ENCODE data around the gene TBC1D22B. TPM values are rescaled to one million over a fixed set of nuclear protein-coding genes. Genes with fewer than 3 reads are reported as not detected.
"Not testable (repeated sequence)": the region's sequence is repeated elsewhere in the genome, so short reads cannot be mapped to it uniquely, and the experiment has no call there.

Gene TBC1D22B
- total and polyA plus RNA-seq, 2 experiments from 2014 or later = 5.0 to 8.3 TPM

- Histone ChIP-seq H2AFZ (no peak overlapping the region), H4K20me1 (ENCODE audit: insufficient read depth) (no peaks in the 10 kb centered on the region), H3K4me1 (ENCODE audit: insufficient read depth) (peaks cover 28% of the 10 kb centered on the region), H3K4me3 (no peak overlapping the region), H3K36me3 (ENCODE audit: low read depth) (peaks cover 5% of the 10 kb centered on the region; the same call in 1 of the 2 replicates), H3K9me3 (ENCODE audit: low read depth) (no peaks in the 10 kb centered on the region), H3K79me2 (ENCODE audit: insufficient read depth) (no peaks in the 10 kb centered on the region), H3K27ac (peak overlapping the region; percentile 56), H3K4me2 (ENCODE audit: unreplicated experiment) (peak overlapping the region; percentile 39), H3K27me3 (replicated peaks; ENCODE audit: insufficient read depth) (no peaks in the 10 kb centered on the region), H3K9me2 (ENCODE audit: insufficient read depth) (no peaks in the 10 kb centered on the region), H3F3A (ENCODE audit: insufficient read depth) (peaks cover 22% of the 10 kb centered on the region), H3K9ac (0 out of 2 replicates have a peak overlapping the region, but pooled peaks have one; percentile 4)
- in situ Hi-C loops (cut with MboI) = no loop called here
- 36 to 37% methylated on average over 4 of the region's 4 CpGs for WGBS, 2 experiments (ENCODE audit: low coverage in 1 of 2, low lambda C conversion rate in 2 of 2, missing lambda C conversion rate in 2 of 2)
- TF ChIP-seq EZH2 (IDR thresholded peaks at IDR 0.05; ENCODE audit: insufficient read depth, poor library complexity, severe bottlenecking) (no peak), EZH2phosphoT487 (IDR thresholded peaks at IDR 0.05; ENCODE audit: insufficient read depth, low read depth) (no peak)
- DNase-seq = peak; percentile 86
Measured at GRCh38 chr6:37324131-37325033, 66.8 kb downstream of the TBC1D22B start.

GRCh38 chr6:37330345-37330744, 72.8 kb downstream of the TBC1D22B start:
- in situ Hi-C loops (cut with MboI); H3K27me3 ChIP-seq (replicated peaks; ENCODE audit: insufficient read depth); H3K27ac ChIP-seq: not testable (repeated sequence)

GRCh38 chr6:37331047-37331446, 73.5 kb downstream of the TBC1D22B start:
- Histone ChIP-seq H3K79me2 (ENCODE audit: insufficient read depth) (no peaks in the 10 kb centered on the region), H4K20me1 (ENCODE audit: insufficient read depth) (no peaks in the 10 kb centered on the region), H3K9me3 (ENCODE audit: low read depth) (no peaks in the 10 kb centered on the region), H3K9ac (no peak overlapping the region), H3K4me1 (ENCODE audit: insufficient read depth) (no peaks in the 10 kb centered on the region), H3K4me3 (no peak overlapping the region), H3F3A (ENCODE audit: insufficient read depth) (no peaks in the 10 kb centered on the region), H2AFZ (no peak overlapping the region), H3K27ac (no peak overlapping the region), H3K4me2 (ENCODE audit: unreplicated experiment) (no peak overlapping the region), H3K36me3 (ENCODE audit: low read depth) (peaks cover 13% of the 10 kb centered on the region), H3K27me3 (replicated peaks; ENCODE audit: insufficient read depth) (no peaks in the 10 kb centered on the region), H3K9me2 (ENCODE audit: insufficient read depth) (no peaks in the 10 kb centered on the region)
- in situ Hi-C loops (cut with MboI) = no loop called here
- DNase-seq = no peak
- 94 to 96% methylated on average over 13 of the region's 13 CpGs for WGBS, 2 experiments (ENCODE audit: low coverage in 1 of 2, low lambda C conversion rate in 2 of 2, missing lambda C conversion rate in 2 of 2)
- TF ChIP-seq EZH2phosphoT487 (IDR thresholded peaks at IDR 0.05; ENCODE audit: insufficient read depth, low read depth) = no peak
- TF ChIP-seq EZH2 (IDR thresholded peaks at IDR 0.05; ENCODE audit: insufficient read depth, poor library complexity, severe bottlenecking) = no peak

More at GRCh38 chr6:37330345-37330744, 72.8 kb downstream of the TBC1D22B start:
- DNase-seq; H3K9me3 ChIP-seq (ENCODE audit: low read depth); H3K4me3 ChIP-seq; H3K79me2 ChIP-seq (ENCODE audit: insufficient read depth); H2AFZ ChIP-seq; H4K20me1 ChIP-seq (ENCODE audit: insufficient read depth); H3F3A ChIP-seq (ENCODE audit: insufficient read depth); H3K9me2 ChIP-seq (ENCODE audit: insufficient read depth); H3K9ac ChIP-seq; H3K4me1 ChIP-seq (ENCODE audit: insufficient read depth); H3K4me2 ChIP-seq (ENCODE audit: unreplicated experiment): not testable (repeated sequence)
- WGBS, 2 experiments (ENCODE audit: low coverage in 1 of 2, low lambda C conversion rate in 2 of 2, missing lambda C conversion rate in 2 of 2) = 94 to 96% methylated on average over 10 of the region's 10 CpGs
- H3K36me3 ChIP-seq (ENCODE audit: low read depth) = peaks cover 13% of the 10 kb centered on the region

GRCh38 chr6:37332894-37333293, 75.3 kb downstream of the TBC1D22B start:
- H3K79me2 ChIP-seq (ENCODE audit: insufficient read depth) = no peaks in the 10 kb centered on the region
- WGBS, 2 experiments (ENCODE audit: low coverage in 1 of 2, low lambda C conversion rate in 2 of 2, missing lambda C conversion rate in 2 of 2) = 93 to 97% methylated on average over 1 of the region's 1 CpG
- peaks cover 13% of the 10 kb centered on the region for H3K36me3 ChIP-seq (ENCODE audit: low read depth)
- H2AFZ ChIP-seq = no peak overlapping the region
- TF ChIP-seq EZH2phosphoT487 (IDR thresholded peaks at IDR 0.05; ENCODE audit: insufficient read depth, low read depth) (no peak), EZH2 (IDR thresholded peaks at IDR 0.05; ENCODE audit: insufficient read depth, poor library complexity, severe bottlenecking) (no peak)
- H3K9ac ChIP-seq = no peak overlapping the region
- H3K4me3 ChIP-seq = no peak overlapping the region
- no peaks in the 10 kb centered on the region for H3K27me3 ChIP-seq (replicated peaks; ENCODE audit: insufficient read depth)
- in situ Hi-C loops (cut with MboI) = no loop called here
- H3K9me3 ChIP-seq (ENCODE audit: low read depth) = no peaks in the 10 kb centered on the region
- no peak overlapping the region for H3K4me2 ChIP-seq (ENCODE audit: unreplicated experiment)
- H3K9me2 ChIP-seq (ENCODE audit: insufficient read depth) = no peaks in the 10 kb centered on the region
- DNase-seq = no peak
- no peak overlapping the region for H3K27ac ChIP-seq
- H3K4me1 ChIP-seq (ENCODE audit: insufficient read depth) = no peaks in the 10 kb centered on the region
- no peaks in the 10 kb centered on the region for H3F3A ChIP-seq (ENCODE audit: insufficient read depth)
- H4K20me1 ChIP-seq (ENCODE audit: insufficient read depth) = no peaks in the 10 kb centered on the region
